ENCODE results near the gene TAS2R5. TPM values are rescaled to one million over a fixed set of nuclear protein-coding genes. Genes with fewer than 3 reads are reported as not detected.

TAS2R5 gene
- total and polyA plus RNA-seq, 7 donors = 0.99 to 3.7 (median 1.8) TPM; not detected in 2

DNA sequence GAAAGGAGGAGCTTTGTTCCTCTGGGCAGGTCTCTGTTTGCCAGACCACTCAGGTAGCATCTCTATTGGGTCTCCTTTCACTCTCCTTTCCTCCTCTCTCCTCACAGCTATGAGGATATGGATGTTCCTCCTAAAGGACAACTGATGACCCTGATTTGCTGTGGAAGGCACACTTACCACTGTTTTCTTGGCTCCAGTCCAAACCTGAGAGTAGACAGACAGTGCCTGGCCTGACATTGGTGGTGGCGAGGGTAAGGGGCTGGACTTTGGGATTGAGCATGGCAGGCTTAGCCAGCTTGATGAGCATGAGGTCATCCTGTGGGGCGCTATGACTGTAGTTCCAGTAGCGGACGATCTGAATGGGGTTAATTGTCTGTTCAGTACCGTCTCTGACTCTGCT lies 47.7 kb downstream of the TAS2R5 start:
- Histone ChIP-seq H3K27me3 (no peaks in the 10 kb centered on the region), H3K27ac (no peak overlapping the region), H3K36me3 (no peaks in the 10 kb centered on the region), H3K4me1 (no peaks in the 10 kb centered on the region), H3K9me3 (no peaks in the 10 kb centered on the region), H3K4me3 (no peak overlapping the region)
- no peak for TF ChIP-seq POLR2AphosphoS5 (IDR thresholded peaks at IDR 0.05)
- TF ChIP-seq EP300 (IDR thresholded peaks at IDR 0.05) = no peak
- TF ChIP-seq, protein P1, sequence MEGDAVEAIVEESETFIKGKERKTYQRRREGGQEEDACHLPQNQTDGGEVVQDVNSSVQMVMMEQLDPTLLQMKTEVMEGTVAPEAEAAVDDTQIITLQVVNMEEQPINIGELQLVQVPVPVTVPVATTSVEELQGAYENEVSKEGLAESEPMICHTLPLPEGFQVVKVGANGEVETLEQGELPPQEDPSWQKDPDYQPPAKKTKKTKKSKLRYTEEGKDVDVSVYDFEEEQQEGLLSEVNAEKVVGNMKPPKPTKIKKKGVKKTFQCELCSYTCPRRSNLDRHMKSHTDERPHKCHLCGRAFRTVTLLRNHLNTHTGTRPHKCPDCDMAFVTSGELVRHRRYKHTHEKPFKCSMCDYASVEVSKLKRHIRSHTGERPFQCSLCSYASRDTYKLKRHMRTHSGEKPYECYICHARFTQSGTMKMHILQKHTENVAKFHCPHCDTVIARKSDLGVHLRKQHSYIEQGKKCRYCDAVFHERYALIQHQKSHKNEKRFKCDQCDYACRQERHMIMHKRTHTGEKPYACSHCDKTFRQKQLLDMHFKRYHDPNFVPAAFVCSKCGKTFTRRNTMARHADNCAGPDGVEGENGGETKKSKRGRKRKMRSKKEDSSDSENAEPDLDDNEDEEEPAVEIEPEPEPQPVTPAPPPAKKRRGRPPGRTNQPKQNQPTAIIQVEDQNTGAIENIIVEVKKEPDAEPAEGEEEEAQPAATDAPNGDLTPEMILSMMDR (IDR thresholded peaks at IDR 0.05) = no peak
- no peak for TF ChIP-seq POLR2A (IDR thresholded peaks at IDR 0.05)
- intact Hi-C loops (cut with DNase I) = no loop called here
- WGBS, 2 donors = 95% methylated on average over 5 of the region's 5 CpGs
- no peak for DNase-seq

DNA sequence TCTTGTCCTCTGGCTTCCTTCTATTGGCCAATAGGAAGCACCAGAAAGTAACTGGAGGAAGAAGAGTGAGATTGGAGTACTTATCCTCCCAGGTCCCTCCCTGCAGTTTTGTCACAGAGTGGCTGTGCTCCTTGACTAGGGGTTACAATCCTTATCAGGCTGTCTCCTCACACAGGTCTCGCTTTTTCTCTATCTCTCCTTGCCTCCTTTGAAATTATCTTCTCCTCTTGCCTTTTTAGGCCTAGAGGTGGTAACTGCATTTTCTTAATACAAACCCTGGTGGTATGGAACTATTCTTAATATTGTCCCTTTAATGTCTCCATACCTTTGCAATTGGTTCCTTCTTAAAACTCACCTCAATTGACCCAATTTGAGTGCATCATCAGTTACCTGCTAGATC lies 48.6 kb downstream of the TAS2R5 start:
- Histone ChIP-seq H3K9me3 (no peaks in the 10 kb centered on the region), H3K4me1 (no peaks in the 10 kb centered on the region), H3K4me3 (no peak overlapping the region), H3K36me3 (no peaks in the 10 kb centered on the region), H3K27ac (no peak overlapping the region), H3K27me3 (no peaks in the 10 kb centered on the region)
- intact Hi-C loops (cut with DNase I) = no loop called here
- WGBS, 2 donors = 85 to 91% methylated on average over 1 of the region's 1 CpG
- TF ChIP-seq, protein P1 (IDR thresholded peaks at IDR 0.05) = no peak
- TF ChIP-seq EP300 (IDR thresholded peaks at IDR 0.05) = no peak
- DNase-seq = no peak

DNA sequence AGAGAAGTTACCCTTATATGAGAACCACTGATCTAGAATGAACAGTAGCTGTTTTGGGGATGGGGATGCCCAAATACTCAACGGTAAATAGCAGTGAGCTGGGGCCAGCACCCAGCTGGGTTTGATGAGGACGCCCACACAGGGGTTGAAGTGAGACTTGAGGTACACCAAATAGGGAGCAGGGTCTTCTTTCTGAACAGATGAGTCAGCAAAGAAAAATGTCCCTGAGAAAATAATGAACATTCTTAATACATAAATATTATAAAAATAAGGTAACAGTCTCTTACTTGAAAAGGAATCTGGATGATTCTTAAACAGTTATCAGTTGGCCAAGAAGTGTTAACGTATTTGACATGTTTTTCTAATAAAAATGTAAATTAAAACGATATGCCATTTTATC lies 49.2 kb downstream of the TAS2R5 start:
- intact Hi-C loops (cut with DNase I) = no loop called here
- Histone ChIP-seq H3K9me3 (no peaks in the 10 kb centered on the region), H3K27ac (no peak overlapping the region), H3K4me3 (no peak overlapping the region), H3K27me3 (no peaks in the 10 kb centered on the region), H3K4me1 (no peaks in the 10 kb centered on the region), H3K36me3 (no peaks in the 10 kb centered on the region)
- TF ChIP-seq, protein P1 (IDR thresholded peaks at IDR 0.05) = no peak
- TF ChIP-seq POLR2AphosphoS5 (IDR thresholded peaks at IDR 0.05) (no peak), POLR2A (IDR thresholded peaks at IDR 0.05) (no peak), EP300 (IDR thresholded peaks at IDR 0.05) (no peak)
- no peak for DNase-seq
- WGBS, 2 donors = 87 to 92% methylated on average over 4 of the region's 4 CpGs

DNA sequence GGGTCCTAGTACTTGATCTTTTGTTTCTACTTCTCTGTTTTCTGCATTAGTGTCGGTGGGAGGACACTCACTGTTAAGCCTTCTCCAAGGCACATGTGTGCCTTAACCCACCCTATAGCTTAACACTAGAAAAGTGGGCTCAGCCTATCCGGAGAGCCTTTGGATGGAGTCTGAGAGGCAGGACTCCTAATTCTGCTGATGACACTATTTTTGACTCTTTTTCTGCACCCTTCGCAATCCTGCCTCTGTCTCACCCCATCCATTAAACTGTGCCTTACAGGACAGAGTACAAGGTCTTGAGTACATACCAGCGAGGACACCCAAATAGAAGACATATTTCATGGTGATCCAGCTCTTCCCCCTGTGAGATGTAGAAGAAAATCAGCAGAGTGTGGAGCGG lies 50.7 kb downstream of the TAS2R5 start:
- DNase-seq = no peak
- no peaks in the 10 kb centered on the region for H3K4me1 ChIP-seq
- TF ChIP-seq, protein P1 (IDR thresholded peaks at IDR 0.05) = no peak
- no peak for TF ChIP-seq POLR2AphosphoS5 (IDR thresholded peaks at IDR 0.05)
- no peak for TF ChIP-seq POLR2A (IDR thresholded peaks at IDR 0.05)
- TF ChIP-seq EP300 (IDR thresholded peaks at IDR 0.05) = no peak
- no peaks in the 10 kb centered on the region for H3K27me3 ChIP-seq
- intact Hi-C loops (cut with DNase I) = no loop called here
- H3K9me3 ChIP-seq = no peaks in the 10 kb centered on the region
- WGBS, 2 donors = 92 to 93% methylated on average over 5 of the region's 5 CpGs
- no peak overlapping the region for H3K27ac ChIP-seq
- H3K36me3 ChIP-seq = no peaks in the 10 kb centered on the region
- no peak overlapping the region for H3K4me3 ChIP-seq

Other genes starting within 250 kb of the TAS2R5 start
- 10 to 100 TPM; 15.5 to 21.3 (median 19.2) TPM for gene AGK, start 238.8 kb upstream of the TAS2R5 start, total RNA-seq
- 10 to 100 TPM in 1 of 3 donors, 1 to 10 TPM in 2; 7.8 to 12.3 (median 9.2) TPM for gene AGK, start 238.8 kb upstream of the TAS2R5 start, polyA plus RNA-seq
- 10 to 100 TPM; 14.3 to 17.1 (median 15.6) TPM for gene DENND11, start 88.1 kb upstream of the TAS2R5 start, total RNA-seq
- gene DENND11, start 88.1 kb upstream of the TAS2R5 start, polyA plus RNA-seq = 10 to 100 TPM in 2 of 3 donors, 1 to 10 TPM in 1; 6.0 to 13.4 (median 11.1) TPM
- gene WEE2, start 81.9 kb upstream of the TAS2R5 start, total RNA-seq = not detected
- under 1 TPM in 1 of 3 donors, not detected in 2; 0.20 TPM for gene WEE2, start 81.9 kb upstream of the TAS2R5 start, polyA plus RNA-seq
- gene SSBP1, start 51.9 kb upstream of the TAS2R5 start, total RNA-seq = 100 to 1,000 TPM in 3 of 4 donors, 10 to 100 TPM in 1; 77.0 to 137 (median 121) TPM
- gene SSBP1, start 51.9 kb upstream of the TAS2R5 start, polyA plus RNA-seq = 100 to 1,000 TPM; 174 to 205 (median 190) TPM
- gene TAS2R3, start 26.1 kb upstream of the TAS2R5 start, total RNA-seq = 1 to 10 TPM in 2 of 4 donors, under 1 TPM in 2; 0.66 to 3.8 (median 1.3) TPM
- gene TAS2R3, start 26.1 kb upstream of the TAS2R5 start, polyA plus RNA-seq = under 1 TPM in 1 of 3 donors, not detected in 2; 0.71 TPM
- 1 to 10 TPM; 1.1 to 1.5 (median 1.4) TPM for gene TAS2R4, start 13.5 kb upstream of the TAS2R5 start, total RNA-seq
- gene TAS2R4, start 13.5 kb upstream of the TAS2R5 start, polyA plus RNA-seq = under 1 TPM in 1 of 3 donors, not detected in 2; 0.48 TPM
- not detected for gene PRSS37, start 51.3 kb downstream of the TAS2R5 start, total RNA-seq
- gene PRSS37, start 51.3 kb downstream of the TAS2R5 start, polyA plus RNA-seq = not detected
- not detected for gene OR9A4, start 126.2 kb downstream of the TAS2R5 start, total RNA-seq
- not detected for gene OR9A4, start 126.2 kb downstream of the TAS2R5 start, polyA plus RNA-seq
- gene CLEC5A, start 156.8 kb downstream of the TAS2R5 start, total RNA-seq = under 1 TPM in 2 of 4 donors, not detected in 2; 0.33 to 0.83 TPM
- 1 to 10 TPM in 1 of 3 donors, under 1 TPM in 2; 0.03 to 1.8 (median 0.60) TPM for gene CLEC5A, start 156.8 kb downstream of the TAS2R5 start, polyA plus RNA-seq
- not detected for gene TAS2R38, start 183.6 kb downstream of the TAS2R5 start, total RNA-seq
- gene TAS2R38, start 183.6 kb downstream of the TAS2R5 start, polyA plus RNA-seq = not detected
- under 1 TPM in 3 of 4 donors, not detected in 1; 0.28 to 0.68 (median 0.36) TPM for gene MGAM, start 205.7 kb downstream of the TAS2R5 start, total RNA-seq
- under 1 TPM; 0.35 to 0.60 (median 0.46) TPM for gene MGAM, start 205.7 kb downstream of the TAS2R5 start, polyA plus RNA-seq

All from sigmoid colon (tissue), 7 donors.